ENCODE data around the gene ARRDC3.

The ARRDC3 gene, protein sequence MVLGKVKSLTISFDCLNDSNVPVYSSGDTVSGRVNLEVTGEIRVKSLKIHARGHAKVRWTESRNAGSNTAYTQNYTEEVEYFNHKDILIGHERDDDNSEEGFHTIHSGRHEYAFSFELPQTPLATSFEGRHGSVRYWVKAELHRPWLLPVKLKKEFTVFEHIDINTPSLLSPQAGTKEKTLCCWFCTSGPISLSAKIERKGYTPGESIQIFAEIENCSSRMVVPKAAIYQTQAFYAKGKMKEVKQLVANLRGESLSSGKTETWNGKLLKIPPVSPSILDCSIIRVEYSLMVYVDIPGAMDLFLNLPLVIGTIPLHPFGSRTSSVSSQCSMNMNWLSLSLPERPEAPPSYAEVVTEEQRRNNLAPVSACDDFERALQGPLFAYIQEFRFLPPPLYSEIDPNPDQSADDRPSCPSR

DNA sequence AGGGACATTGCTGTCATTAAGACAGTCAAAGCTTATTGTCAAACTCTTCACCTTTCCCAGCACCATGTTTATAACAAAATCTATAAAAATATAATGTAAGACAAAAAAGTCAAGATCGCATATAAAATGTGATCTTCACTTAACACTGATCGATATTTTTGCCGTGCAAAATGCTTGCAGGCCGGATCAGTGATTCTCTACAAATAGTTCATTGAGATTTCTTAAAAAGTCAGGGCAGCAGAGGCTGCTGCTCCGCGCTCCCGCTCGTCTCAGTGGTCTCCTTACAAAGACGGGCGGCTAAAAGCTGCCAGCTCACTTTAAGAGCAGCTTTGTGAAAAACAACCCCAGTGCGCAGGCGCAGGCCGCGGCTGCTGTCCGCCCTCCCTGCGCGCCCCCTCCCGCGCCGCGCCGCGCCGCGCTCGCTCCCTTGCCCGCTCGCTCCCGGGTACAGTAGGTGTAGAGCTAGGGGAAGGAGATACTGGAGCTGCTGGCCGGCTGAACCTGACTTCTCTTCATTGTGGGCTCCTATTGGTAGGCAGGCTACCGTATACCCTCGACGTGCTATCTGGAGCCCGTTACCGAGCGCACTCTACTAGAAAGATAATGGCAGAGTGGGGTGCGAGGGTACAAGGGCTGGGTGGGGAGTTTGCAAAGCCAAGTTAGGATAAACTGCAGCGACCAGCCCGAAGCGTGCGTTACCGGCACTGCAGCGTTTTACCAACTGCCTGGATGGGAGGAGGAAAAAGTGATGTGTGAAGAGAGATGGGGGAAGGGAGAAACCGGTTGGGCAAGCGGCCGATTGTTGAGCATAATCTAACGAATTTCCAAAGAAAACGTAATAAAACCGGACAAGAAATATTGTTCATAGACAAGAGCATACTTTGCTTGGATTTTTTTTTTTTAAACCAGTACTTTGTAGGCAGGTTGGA, at the start of gene ARRDC3:
TSS of gene ARRDC3 (minus strand) at position 291 of the 929 bp plus-strand sequence. CDS start at position 66, 225 bp downstream.
- TF ChIP-seq CTCF (IDR thresholded peaks at IDR 0.05; ENCODE audit: borderline replicate concordance, insufficient read depth, low read depth, low read length) = no peak

DNA sequence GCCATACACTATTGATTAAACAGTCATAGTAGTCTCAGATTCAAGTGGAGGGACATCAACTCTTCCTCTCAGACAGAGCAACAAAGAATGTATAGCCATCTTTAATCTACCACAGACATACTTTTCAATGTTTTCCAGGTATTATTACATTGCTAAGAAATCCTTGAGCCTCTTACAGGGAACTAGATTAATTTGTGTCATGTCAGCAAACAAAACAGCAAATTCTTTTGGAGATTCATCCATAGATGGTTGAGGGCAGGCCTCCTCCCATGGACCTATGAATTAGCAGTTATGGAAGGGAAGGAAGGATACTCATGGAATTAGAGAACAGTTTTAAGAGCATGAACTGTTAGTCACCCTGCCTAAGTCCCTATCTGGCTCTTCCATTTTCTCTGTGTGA, 47.8 kb upstream of the ARRDC3 start:
- no peak overlapping the region for H3K4me3 ChIP-seq (ENCODE audit: low read depth, low read length)
- TF ChIP-seq CTCF (IDR thresholded peaks at IDR 0.05; ENCODE audit: borderline replicate concordance, insufficient read depth, low read depth, low read length) = no peak

More for the DNA sequence above, at the start of gene ARRDC3:
- H3K4me3 ChIP-seq (ENCODE audit: low read depth, low read length) = peak within 1 kb of the TSS; percentile 64

DNA sequence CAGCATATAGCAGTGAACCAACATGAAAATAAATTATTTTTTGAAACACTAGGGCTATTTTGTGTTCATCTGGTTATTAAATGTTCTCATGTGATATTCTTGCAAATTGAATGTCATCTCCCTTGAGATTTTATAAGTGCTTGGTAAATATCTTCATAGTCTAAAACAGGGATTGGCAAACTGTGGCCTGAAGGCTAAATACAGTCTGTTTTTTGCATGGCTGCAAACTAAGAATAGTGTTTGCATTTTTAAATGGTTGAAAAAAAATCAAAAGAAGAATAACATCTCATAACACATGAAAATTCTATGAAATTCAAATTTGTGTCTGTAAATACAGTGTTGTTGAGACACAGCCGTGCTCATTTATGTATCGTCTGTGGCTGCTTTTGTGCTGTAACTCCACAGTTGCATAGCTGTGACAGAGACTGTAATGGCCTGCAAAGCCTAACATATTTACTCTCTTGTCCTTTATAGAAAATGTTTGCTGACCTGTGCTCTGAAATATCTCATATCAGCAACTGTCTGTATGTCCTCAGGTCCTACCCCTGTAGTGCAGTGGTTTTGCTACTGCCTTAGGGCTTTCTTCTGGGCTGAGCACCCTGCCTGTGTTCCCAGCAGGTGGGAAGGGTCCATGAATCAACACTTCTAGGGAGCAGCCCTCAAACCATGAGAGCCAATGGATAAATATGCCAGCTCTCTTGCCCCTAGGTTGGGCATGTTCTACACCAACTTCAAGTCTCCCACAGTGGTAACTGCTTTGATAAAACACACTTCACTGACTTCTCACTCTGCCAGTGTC, 41.7 kb upstream of the ARRDC3 start:
- no peak for TF ChIP-seq CTCF (IDR thresholded peaks at IDR 0.05; ENCODE audit: borderline replicate concordance, insufficient read depth, low read depth, low read length)
- H3K4me3 ChIP-seq (ENCODE audit: low read depth, low read length) = no peak overlapping the region

DNA sequence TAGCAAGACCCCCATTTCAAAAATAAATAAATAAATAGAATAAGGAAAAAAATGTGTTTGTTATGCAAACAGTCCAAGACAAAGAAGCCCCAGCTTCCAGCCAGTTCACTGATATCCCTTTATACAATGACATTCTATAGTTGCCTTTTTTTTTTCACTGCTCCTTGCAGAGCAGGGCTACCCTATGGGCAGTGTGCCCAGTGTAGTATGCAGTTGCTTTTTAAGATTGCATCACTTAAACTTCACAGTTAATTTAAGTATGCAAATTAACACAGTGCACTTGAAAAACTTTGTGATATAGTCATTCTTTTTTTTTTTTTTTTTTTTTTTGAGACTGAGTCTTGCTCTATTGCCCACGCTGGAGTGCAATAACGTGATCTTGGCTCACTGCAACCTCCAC, 40.8 kb upstream of the ARRDC3 start:
- TF ChIP-seq CTCF (IDR thresholded peaks at IDR 0.05; ENCODE audit: borderline replicate concordance, insufficient read depth, low read depth, low read length) = no peak
- H3K4me3 ChIP-seq (ENCODE audit: low read depth, low read length) = no peak overlapping the region

DNA sequence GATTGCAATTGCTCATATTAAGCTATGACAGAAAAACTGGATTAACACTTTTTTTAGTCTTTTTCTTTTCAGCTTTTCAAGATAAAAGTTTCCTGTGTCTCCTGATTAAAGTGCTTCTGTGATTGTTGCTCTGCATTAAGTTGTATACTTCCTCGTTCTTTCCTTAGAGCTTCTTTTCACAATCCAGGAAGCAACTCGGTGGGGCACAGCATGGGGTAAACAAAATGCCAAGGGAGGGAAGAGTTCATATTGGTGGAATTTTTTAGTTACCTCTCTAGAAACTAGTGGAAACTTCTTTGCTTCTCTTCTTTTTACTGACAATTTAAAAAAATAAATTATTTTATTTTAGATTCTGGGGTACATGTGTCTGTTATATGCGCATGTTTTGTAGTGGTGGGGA, 37.8 kb upstream of the ARRDC3 start:
- no peak overlapping the region for H3K4me3 ChIP-seq (ENCODE audit: low read depth, low read length)

More for the DNA sequence above, 37.8 kb upstream of the ARRDC3 start:
- no peak for TF ChIP-seq CTCF (IDR thresholded peaks at IDR 0.05; ENCODE audit: borderline replicate concordance, insufficient read depth, low read depth, low read length)
